ENCODE results near the gene MRPL50. TPM values are rescaled to one million over a fixed set of nuclear protein-coding genes. Genes with fewer than 3 reads are reported as not detected.
A peak's percentile ranks its signal among the peaks of the same experiment; 100 is the strongest.
"Not testable (repeated sequence)": the region's sequence is repeated elsewhere in the genome, so short reads cannot be mapped to it uniquely, and the experiment has no call there.

MRPL50 gene
- total and polyA plus RNA-seq, 9 donors, result 13.8 to 16.9 (median 15.7) TPM

- DNase-seq, result peak; percentile 43
- H3K36me3 ChIP-seq (ENCODE audit: control insufficient read depth, insufficient read depth, low read length), result peaks cover 37% of the 10 kb centered on the region
These were observed 1.7 kb upstream of the MRPL50 start for GRCh38 chr9:101400120-101400519.

DNA sequence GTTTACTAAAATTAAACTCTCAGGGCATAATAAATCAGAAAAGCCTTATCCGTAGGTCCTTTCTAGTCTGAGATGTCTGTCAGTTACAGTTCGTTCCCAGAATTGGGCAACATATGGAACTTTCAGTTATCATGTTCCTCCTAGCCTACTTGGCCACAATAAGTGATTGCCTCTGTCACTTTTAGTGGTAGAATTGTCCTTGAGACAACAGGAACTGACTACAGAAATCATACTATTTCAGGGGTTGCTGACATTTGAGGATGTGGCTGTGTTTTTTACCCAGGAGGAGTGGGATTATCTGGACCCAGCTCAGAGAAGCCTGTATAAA is 1.2 kb upstream of the MRPL50 start:
- Histone ChIP-seq H3K4me1 (ENCODE audit: control insufficient read depth, insufficient read depth, low read length) (peaks cover 17% of the 10 kb centered on the region), H3K4me3 (ENCODE audit: low read length) (peak overlapping the region; percentile 91), H3K27ac (ENCODE audit: low read length) (peak overlapping the region; percentile 89), H3K9me3 (replicated peaks; ENCODE audit: control insufficient read depth, low read depth, low read length) (peaks cover 9% of the 10 kb centered on the region), H3K36me3 (ENCODE audit: control insufficient read depth, insufficient read depth, low read length) (peaks cover 34% of the 10 kb centered on the region), H3K27me3 (ENCODE audit: control insufficient read depth, insufficient read depth, low read length) (no peaks in the 10 kb centered on the region)
- no peak for DNase-seq
- WGBS (ENCODE audit: insufficient coverage), result 0% methylated on average over 1 of the region's 2 CpGs

More at GRCh38 chr9:101400120-101400519, 1.7 kb upstream of the MRPL50 start:
- Histone ChIP-seq H3K27ac (ENCODE audit: low read length) (no peak overlapping the region), H3K9me3 (replicated peaks; ENCODE audit: control insufficient read depth, low read depth, low read length) (peaks cover 13% of the 10 kb centered on the region), H3K4me3 (ENCODE audit: low read length) (no peak overlapping the region), H3K27me3 (ENCODE audit: control insufficient read depth, insufficient read depth, low read length) (no peaks in the 10 kb centered on the region), H3K4me1 (ENCODE audit: control insufficient read depth, insufficient read depth, low read length) (peaks cover 17% of the 10 kb centered on the region)
- WGBS (ENCODE audit: insufficient coverage), result 28% methylated on average over 4 of the region's 5 CpGs

GRCh38 chr9:101398930-101399642 is 668 bp upstream of the MRPL50 start:
- peaks cover 13% of the 10 kb centered on the region for H3K9me3 ChIP-seq (replicated peaks; ENCODE audit: control insufficient read depth, low read depth, low read length)
- peaks cover 34% of the 10 kb centered on the region for H3K36me3 ChIP-seq (ENCODE audit: control insufficient read depth, insufficient read depth, low read length)
- H3K4me1 ChIP-seq (ENCODE audit: control insufficient read depth, insufficient read depth, low read length), result peaks cover 17% of the 10 kb centered on the region

DNA sequence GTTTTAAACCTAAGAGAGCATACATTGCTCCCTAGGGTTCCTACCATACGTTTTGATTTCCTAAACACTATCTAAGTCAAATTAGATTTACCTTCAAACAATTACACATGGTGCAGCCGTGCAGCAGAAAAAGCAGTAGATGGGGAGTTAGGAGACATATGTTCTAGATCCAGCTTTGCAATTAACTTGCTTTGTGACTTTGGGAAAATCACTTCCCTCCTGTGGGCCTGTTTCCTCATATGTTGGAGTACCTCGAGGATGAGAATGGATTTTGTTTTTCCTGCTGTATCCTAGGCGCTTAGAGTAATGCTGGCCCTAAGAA is 711 bp downstream of the MRPL50 start:
- no peak for DNase-seq
- Histone ChIP-seq H3K9me3 (replicated peaks; ENCODE audit: control insufficient read depth, low read depth, low read length) (peaks cover 8% of the 10 kb centered on the region), H3K27ac (ENCODE audit: low read length) (peak overlapping the region; percentile 93), H3K27me3 (ENCODE audit: control insufficient read depth, insufficient read depth, low read length) (no peaks in the 10 kb centered on the region), H3K4me1 (ENCODE audit: control insufficient read depth, insufficient read depth, low read length) (peaks cover 17% of the 10 kb centered on the region), H3K4me3 (ENCODE audit: low read length) (peak overlapping the region; percentile 74), H3K36me3 (ENCODE audit: control insufficient read depth, insufficient read depth, low read length) (peaks cover 23% of the 10 kb centered on the region)
- WGBS (ENCODE audit: insufficient coverage), result 0% methylated on average over 2 of the region's 4 CpGs

More at GRCh38 chr9:101398930-101399642, 668 bp upstream of the MRPL50 start:
- peak overlapping the region; percentile 91 for H3K4me3 ChIP-seq (ENCODE audit: low read length)
- H3K27me3 ChIP-seq (ENCODE audit: control insufficient read depth, insufficient read depth, low read length), result no peaks in the 10 kb centered on the region
- H3K27ac ChIP-seq (ENCODE audit: low read length), result peak overlapping the region; percentile 89
- under 1% methylated on average over 14 of the region's 28 CpGs for WGBS (ENCODE audit: insufficient coverage)
- peak; percentile 46 for DNase-seq

DNA sequence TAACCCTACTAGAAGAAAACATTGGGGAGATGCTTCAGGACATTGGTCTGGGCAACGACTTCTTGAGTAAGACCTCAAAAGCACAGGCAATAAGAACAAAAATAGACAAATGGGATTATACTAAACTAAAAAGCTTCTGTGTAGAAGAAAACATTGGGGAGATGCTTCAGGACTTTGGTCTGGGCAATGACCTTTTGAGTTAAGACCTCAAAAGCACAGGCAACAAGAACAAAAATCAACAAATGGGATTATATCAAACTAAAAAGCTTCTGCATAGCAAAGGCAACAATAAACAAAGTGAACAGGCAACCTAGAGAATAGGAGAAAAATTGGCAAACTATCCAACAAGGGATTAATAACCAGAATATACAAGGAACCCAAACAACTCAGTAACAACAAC is 3.7 kb downstream of the MRPL50 start:
- no CpG with 5 or more reads among the region's 1 CpG for WGBS (ENCODE audit: insufficient coverage)
- peaks cover 10% of the 10 kb centered on the region for H3K4me1 ChIP-seq (ENCODE audit: control insufficient read depth, insufficient read depth, low read length)
- H3K36me3 ChIP-seq (ENCODE audit: control insufficient read depth, insufficient read depth, low read length), result peaks cover 12% of the 10 kb centered on the region
- H3K27me3 ChIP-seq (ENCODE audit: control insufficient read depth, insufficient read depth, low read length), result no peaks in the 10 kb centered on the region
- no peak for DNase-seq
- H3K9me3 ChIP-seq (replicated peaks; ENCODE audit: control insufficient read depth, low read depth, low read length), result peaks cover 8% of the 10 kb centered on the region
- no peak overlapping the region for H3K27ac ChIP-seq (ENCODE audit: low read length)
- no peak overlapping the region for H3K4me3 ChIP-seq (ENCODE audit: low read length)

- no peak for DNase-seq
- WGBS (ENCODE audit: insufficient coverage), result no CpG with 5 or more reads among the region's 3 CpGs
- Histone ChIP-seq H3K4me1 (ENCODE audit: control insufficient read depth, insufficient read depth, low read length) (peaks cover 4% of the 10 kb centered on the region), H3K27me3 (ENCODE audit: control insufficient read depth, insufficient read depth, low read length) (no peaks in the 10 kb centered on the region), H3K4me3 (ENCODE audit: low read length) (no peak overlapping the region), H3K27ac (ENCODE audit: low read length) (no peak overlapping the region), H3K9me3 (replicated peaks; ENCODE audit: control insufficient read depth, low read depth, low read length) (peaks cover 8% of the 10 kb centered on the region), H3K36me3 (ENCODE audit: control insufficient read depth, insufficient read depth, low read length) (peaks cover 14% of the 10 kb centered on the region)
These were observed 5.3 kb downstream of the MRPL50 start for GRCh38 chr9:101393135-101393534.

GRCh38 chr9:101388507-101388993 is 9.9 kb downstream of the MRPL50 start:
- DNase-seq, result no peak
- no peak overlapping the region for H3K4me3 ChIP-seq (ENCODE audit: low read length)
- H3K4me1 ChIP-seq (ENCODE audit: control insufficient read depth, insufficient read depth, low read length), result no peaks in the 10 kb centered on the region
- peaks cover 6% of the 10 kb centered on the region for H3K9me3 ChIP-seq (replicated peaks; ENCODE audit: control insufficient read depth, low read depth, low read length)
- H3K36me3 ChIP-seq (ENCODE audit: control insufficient read depth, insufficient read depth, low read length), result peaks cover 14% of the 10 kb centered on the region
- WGBS (ENCODE audit: insufficient coverage), result no CpG with 5 or more reads among the region's 2 CpGs
- H3K27ac ChIP-seq (ENCODE audit: low read length), result no peak overlapping the region
- no peaks in the 10 kb centered on the region for H3K27me3 ChIP-seq (ENCODE audit: control insufficient read depth, insufficient read depth, low read length)

- H3K4me1 ChIP-seq (ENCODE audit: control insufficient read depth, insufficient read depth, low read length), result no peaks in the 10 kb centered on the region
- H3K9me3 ChIP-seq (replicated peaks; ENCODE audit: control insufficient read depth, low read depth, low read length), result peaks cover 6% of the 10 kb centered on the region
- H3K4me3 ChIP-seq (ENCODE audit: low read length), result no peak overlapping the region
- no peak overlapping the region for H3K27ac ChIP-seq (ENCODE audit: low read length)
- peak; percentile 22 for DNase-seq
- H3K36me3 ChIP-seq (ENCODE audit: control insufficient read depth, insufficient read depth, low read length), result peaks cover 14% of the 10 kb centered on the region
- no peaks in the 10 kb centered on the region for H3K27me3 ChIP-seq (ENCODE audit: control insufficient read depth, insufficient read depth, low read length)
- WGBS (ENCODE audit: insufficient coverage), result 30% methylated on average over 2 of the region's 6 CpGs
These were observed 10.4 kb downstream of the MRPL50 start for GRCh38 chr9:101387871-101388506.

DNA sequence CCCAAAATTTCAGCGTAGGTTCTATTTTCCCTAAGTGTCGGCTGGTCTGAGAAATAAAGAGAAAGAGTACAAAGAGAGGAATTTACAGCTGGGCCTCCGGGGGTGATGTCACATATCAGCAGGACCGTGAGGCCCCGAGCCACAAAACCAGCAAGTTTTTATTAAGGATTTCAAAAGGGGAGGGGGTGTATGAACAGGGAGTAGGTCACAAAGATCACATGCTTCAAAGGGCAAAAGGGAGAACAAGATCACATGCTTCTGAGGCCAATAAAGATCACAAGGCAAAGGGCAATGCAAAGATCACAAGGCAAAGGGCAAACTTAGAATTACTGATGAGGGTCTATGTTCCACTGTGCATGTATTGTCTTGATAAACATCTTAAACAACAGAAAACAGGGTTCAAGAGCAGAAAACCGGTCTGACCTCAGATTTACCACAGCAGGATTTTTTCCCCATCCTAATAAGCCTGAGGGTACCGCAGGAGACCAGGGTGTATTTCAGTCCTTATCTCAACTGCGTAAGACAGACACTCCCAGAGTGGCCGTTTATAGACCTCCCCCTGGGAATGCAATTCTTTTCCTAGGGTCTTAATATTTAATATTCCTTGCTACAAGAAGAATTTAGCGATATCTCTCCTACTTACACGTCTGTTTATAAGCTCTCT is 13.4 kb downstream of the MRPL50 start, which contains the start of gene BAAT:
TSS of gene BAAT (minus strand) at position 134 of the 664 bp plus-strand sequence. CDS start 13,602 bp downstream, outside the sequence.
- not testable (repeated sequence) for H3K27ac ChIP-seq (ENCODE audit: low read length); H3K4me1 ChIP-seq (ENCODE audit: control insufficient read depth, insufficient read depth, low read length); H3K27me3 ChIP-seq (ENCODE audit: control insufficient read depth, insufficient read depth, low read length); DNase-seq; H3K9me3 ChIP-seq (replicated peaks; ENCODE audit: control insufficient read depth, low read depth, low read length); H3K36me3 ChIP-seq (ENCODE audit: control insufficient read depth, insufficient read depth, low read length); H3K4me3 ChIP-seq (ENCODE audit: low read length)
- 79% methylated on average over 7 of the region's 11 CpGs for WGBS (ENCODE audit: insufficient coverage)

DNA sequence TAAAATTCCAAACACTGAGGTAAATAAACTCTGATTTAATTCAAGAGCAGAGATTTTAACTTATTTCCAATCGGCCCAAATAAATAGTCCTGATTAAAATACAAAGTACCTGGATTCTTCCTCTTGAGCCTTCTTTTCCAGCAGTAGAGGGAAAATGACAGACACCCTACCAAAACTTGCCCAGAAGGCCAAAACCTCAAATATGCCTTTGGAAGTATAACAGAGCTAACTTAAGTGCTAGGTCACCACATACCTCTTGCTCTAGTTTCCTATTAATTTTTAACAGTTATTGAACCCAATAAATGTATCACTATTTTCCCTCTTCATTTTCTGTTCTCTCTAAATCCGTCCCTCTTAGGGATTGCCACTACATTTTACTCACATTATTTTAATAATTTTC is 15.1 kb downstream of the MRPL50 start:
- H3K27ac ChIP-seq (ENCODE audit: low read length), result no peak overlapping the region
- H3K27me3 ChIP-seq (ENCODE audit: control insufficient read depth, insufficient read depth, low read length), result no peaks in the 10 kb centered on the region
- peaks cover 4% of the 10 kb centered on the region for H3K36me3 ChIP-seq (ENCODE audit: control insufficient read depth, insufficient read depth, low read length)
- WGBS (ENCODE audit: insufficient coverage), result no CpG with 5 or more reads among the region's 2 CpGs
- DNase-seq, result no peak
- H3K4me1 ChIP-seq (ENCODE audit: control insufficient read depth, insufficient read depth, low read length), result no peaks in the 10 kb centered on the region
- no peak overlapping the region for H3K4me3 ChIP-seq (ENCODE audit: low read length)
- peaks cover 6% of the 10 kb centered on the region for H3K9me3 ChIP-seq (replicated peaks; ENCODE audit: control insufficient read depth, low read depth, low read length)
